Ishikawa (cell line): ENCODE results near the gene ELMO1.

ENCODE experiments used
- CEBPB ChIP-seq: IDR thresholded peaks from 2 replicates; pipeline ENCODE4 v1.6.1; 2012
- CREB1 ChIP-seq: IDR thresholded peaks from 2 replicates; pipeline ENCODE4 v1.6.1; 2012; ENCODE audit warnings: low read depth
- EGR1 ChIP-seq: IDR thresholded peaks from 2 replicates; pipeline ENCODE4 v1.6.1; 2012
- EP300 ChIP-seq: IDR thresholded peaks from 2 replicates; pipeline ENCODE4 v1.6.1; 2012; ENCODE audit warnings: borderline replicate concordance
- FOXM1 ChIP-seq: IDR thresholded peaks from 2 replicates; pipeline ENCODE4 v1.6.1; 2012; ENCODE audit warnings: low read depth, borderline replicate concordance
- NFIC ChIP-seq: IDR thresholded peaks from 2 replicates; pipeline ENCODE4 v1.6.1; 2012
- RAD21 ChIP-seq: IDR thresholded peaks from 2 replicates; pipeline ENCODE4 v1.6.1; 2012; ENCODE audit warnings: low read depth
- REST ChIP-seq: IDR thresholded peaks from 2 replicates; pipeline ENCODE4 v1.6.1; 2012; ENCODE audit warnings: low read depth, mild to moderate bottlenecking
- TAF1 ChIP-seq: IDR thresholded peaks from 2 replicates; pipeline ENCODE4 v1.6.1; 2012; ENCODE audit warnings: low read depth, mild to moderate bottlenecking
- TCF12 ChIP-seq: IDR thresholded peaks from 2 replicates; pipeline ENCODE4 v1.6.1; 2012; ENCODE audit warnings: low read depth
- TEAD4 ChIP-seq: IDR thresholded peaks from 2 replicates; pipeline ENCODE4 v1.6.1; 2012
- USF1 ChIP-seq: IDR thresholded peaks from 2 replicates; pipeline ENCODE4 v1.6.1; 2012
- YY1 ChIP-seq: IDR thresholded peaks from 2 replicates; pipeline ENCODE4 v1.6.1; 2012; ENCODE audit warnings: low read depth
- ZBTB7A ChIP-seq: IDR thresholded peaks from 2 replicates; pipeline ENCODE4 v1.6.1; 2012; ENCODE audit warnings: low read depth
- TF ChIP-seq, protein P1 (sequence below): IDR thresholded peaks from 2 replicates; pipeline ENCODE4 v1.6.1; 2012

The ELMO1 gene

DNA sequence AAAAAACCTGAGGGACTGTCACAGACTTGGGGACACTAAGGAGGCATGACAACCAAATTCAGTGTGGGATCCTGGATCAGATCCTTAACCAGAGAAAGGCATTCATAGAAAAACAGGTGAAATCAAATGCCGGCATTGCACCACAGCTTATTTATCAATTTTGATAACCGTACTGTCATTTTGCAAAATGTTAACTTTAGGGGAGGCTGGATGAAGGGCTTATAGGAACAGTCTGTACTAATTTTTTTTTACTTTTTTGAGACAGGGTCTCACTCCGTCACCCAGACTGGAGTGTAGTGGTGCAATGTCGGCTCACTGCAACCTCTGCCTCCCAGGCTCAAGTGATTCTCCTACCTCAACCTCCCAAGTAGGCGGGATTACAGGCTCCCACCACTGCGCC lies 217.1 kb downstream of the ELMO1 start:
- TF ChIP-seq, protein P1, sequence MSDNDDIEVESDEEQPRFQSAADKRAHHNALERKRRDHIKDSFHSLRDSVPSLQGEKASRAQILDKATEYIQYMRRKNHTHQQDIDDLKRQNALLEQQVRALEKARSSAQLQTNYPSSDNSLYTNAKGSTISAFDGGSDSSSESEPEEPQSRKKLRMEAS, result no peak
- no peak for TF ChIP-seq NFIC

- TF ChIP-seq TAF1, result no peak
- TF ChIP-seq EGR1, result no peak
- TF ChIP-seq TCF12, result no peak
- no peak for TF ChIP-seq YY1
These were observed 218.4 kb downstream of the ELMO1 start for GRCh38 chr7:37230221-37230620.

DNA sequence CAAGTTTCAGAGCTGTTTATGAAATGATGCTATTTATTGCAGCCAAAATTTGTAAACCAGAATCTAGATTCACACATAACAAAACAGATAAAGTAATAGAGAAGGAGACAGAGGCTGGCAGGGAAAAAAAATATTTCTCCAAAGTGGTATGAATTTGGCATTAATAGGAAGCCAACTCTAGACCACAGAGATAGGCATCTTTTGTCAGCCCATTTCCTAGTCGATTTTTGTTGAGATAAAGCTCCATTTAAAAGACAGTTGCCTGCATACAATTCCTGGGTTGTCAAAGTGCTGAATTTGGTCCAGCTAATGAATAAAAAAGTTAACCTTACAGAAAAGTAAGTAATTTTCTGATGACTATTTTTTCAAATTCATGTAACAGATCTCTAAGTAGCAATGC lies 219.3 kb downstream of the ELMO1 start:
- TF ChIP-seq RAD21 (no peak), REST (no peak), YY1 (no peak), TAF1 (no peak), CREB1 (no peak), TCF12 (no peak), CEBPB (no peak), EGR1 (no peak), NFIC (no peak)
- TF ChIP-seq, protein P1, result no peak

DNA sequence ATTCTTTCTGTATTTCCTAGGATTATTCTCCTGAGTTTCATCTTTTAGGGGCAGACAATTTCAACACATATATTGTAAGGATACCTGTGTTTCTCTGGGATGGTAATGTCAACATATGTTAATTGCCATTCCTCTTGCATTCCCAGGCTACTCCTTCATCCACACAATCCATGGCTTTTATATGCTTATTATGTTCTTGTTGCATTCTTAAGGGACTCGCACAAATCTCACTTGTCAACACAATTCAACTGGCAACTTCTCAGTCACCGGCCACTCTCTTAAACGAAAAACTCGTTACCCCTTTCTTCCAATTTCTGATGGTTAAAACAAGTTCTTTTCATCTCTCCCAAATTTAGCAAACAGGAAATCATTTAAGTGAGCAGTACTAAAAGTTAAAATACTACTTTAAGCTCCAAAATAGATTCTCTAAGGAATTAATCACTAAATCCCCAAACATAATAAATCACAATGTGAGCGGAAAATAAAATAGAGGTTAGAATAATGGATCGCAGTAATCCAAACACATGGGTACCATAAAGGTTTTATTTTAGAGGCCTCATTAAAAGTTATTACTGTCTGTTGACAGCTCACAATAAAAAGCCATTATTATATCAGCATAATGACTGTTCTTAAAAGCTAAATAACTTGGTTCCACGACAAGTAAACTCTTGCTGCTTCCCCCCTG lies 223.2 kb downstream of the ELMO1 start:
- TF ChIP-seq TCF12 (no peak), CREB1 (no peak), FOXM1 (no peak)

- TF ChIP-seq RAD21 (no peak), TAF1 (no peak), CREB1 (no peak), TEAD4 (no peak), FOXM1 (no peak), ZBTB7A (no peak), EGR1 (no peak), CEBPB (no peak), YY1 (no peak), EP300 (no peak), TCF12 (no peak)
- TF ChIP-seq, protein P1, result no peak
These were observed 223.9 kb downstream of the ELMO1 start for GRCh38 chr7:37224746-37225145.

DNA sequence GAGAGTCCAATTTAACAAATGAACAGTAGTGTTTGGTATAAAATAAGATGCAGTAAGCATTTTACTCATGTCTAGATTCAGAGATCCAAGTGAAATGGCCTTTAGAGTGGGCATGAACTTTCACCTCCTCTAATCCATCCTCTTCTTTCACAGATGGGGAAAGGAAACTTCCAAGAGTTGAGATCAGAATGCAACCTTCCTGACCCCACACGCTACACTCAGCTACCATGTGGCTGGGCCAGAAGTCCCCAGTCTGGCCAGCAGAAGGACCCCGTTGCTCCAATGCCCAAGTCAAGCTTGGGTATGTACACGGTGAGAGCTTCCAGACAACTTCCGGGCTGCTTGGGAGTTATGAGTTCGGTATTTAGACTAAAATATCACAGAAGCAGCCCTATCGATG lies 228.0 kb downstream of the ELMO1 start:
- TF ChIP-seq EGR1 (no peak), USF1 (no peak), ZBTB7A (no peak), FOXM1 (no peak), CREB1 (no peak), TEAD4 (no peak), RAD21 (no peak), EP300 (no peak), TAF1 (no peak), NFIC (no peak), YY1 (no peak), CEBPB (no peak), TCF12 (no peak), REST (no peak)
- TF ChIP-seq, protein P1, result no peak
